Neural progenitor cell (in vitro differentiated cells): ENCODE data around the gene TCF4.

ENCODE experiments used
- EZH2phosphoT487 ChIP-seq: fragments of 200-600 bp; sonication (generic); IDR thresholded peaks from 2 replicates; pipeline ENCODE4 v1.6.1; 2017; ENCODE audit warnings: antibody characterized with exemption
- TF ChIP-seq, protein P1 (sequence below): fragments of 200-600 bp; sonication (generic); IDR thresholded peaks from 2 replicates; pipeline ENCODE4 v1.5.1; 2017; ENCODE audit warnings: antibody characterized with exemption, mild to moderate bottlenecking

DNA sequence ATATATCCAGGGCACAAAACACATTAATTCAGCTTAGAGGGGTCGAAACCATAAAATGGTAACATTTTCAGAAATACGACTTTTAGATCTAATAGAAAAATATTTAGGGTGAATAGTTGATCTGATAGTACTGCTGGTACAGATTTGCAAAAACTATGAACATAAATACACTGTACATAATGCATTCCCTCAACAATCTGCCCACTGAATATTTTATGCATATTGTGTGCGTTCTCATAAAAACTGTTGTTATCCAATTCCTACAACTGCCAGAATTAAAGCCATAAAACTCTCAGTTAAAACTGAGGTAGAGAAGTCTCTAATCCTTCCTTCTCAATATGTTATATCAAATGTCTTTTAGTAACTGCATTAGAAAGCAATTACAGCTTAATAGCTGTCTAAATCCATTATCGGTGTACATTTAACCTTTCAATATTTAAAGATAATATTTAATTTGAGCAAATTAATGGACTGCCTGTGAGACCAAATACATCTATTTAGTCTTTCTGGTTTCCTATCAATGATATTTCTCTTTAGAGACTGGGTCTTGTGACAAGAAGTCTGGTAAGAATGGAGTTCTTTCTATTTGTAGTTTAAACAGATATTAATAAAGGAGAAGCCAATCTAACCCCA is 32.5 kb downstream of the TCF4 start:
- TF ChIP-seq, protein P1, sequence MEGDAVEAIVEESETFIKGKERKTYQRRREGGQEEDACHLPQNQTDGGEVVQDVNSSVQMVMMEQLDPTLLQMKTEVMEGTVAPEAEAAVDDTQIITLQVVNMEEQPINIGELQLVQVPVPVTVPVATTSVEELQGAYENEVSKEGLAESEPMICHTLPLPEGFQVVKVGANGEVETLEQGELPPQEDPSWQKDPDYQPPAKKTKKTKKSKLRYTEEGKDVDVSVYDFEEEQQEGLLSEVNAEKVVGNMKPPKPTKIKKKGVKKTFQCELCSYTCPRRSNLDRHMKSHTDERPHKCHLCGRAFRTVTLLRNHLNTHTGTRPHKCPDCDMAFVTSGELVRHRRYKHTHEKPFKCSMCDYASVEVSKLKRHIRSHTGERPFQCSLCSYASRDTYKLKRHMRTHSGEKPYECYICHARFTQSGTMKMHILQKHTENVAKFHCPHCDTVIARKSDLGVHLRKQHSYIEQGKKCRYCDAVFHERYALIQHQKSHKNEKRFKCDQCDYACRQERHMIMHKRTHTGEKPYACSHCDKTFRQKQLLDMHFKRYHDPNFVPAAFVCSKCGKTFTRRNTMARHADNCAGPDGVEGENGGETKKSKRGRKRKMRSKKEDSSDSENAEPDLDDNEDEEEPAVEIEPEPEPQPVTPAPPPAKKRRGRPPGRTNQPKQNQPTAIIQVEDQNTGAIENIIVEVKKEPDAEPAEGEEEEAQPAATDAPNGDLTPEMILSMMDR = no peak
- TF ChIP-seq EZH2phosphoT487 = no peak
